Neural progenitor cell (in vitro differentiated cells): ENCODE measurements around the gene TAF4. TPM values are rescaled to one million over a fixed set of nuclear protein-coding genes. Genes with fewer than 3 reads are reported as not detected.

ENCODE experiments used
- DNase-seq: peaks from one replicate; pipeline ENCODE4 v3.0.0-alpha.2; 2016; ENCODE audit warnings: low spot score
- H2AFZ ChIP-seq: fragments of 200-600 bp; sonication (generic); replicated peaks from 2 replicates; pipeline ENCODE4 v1.6.1; 2016; ENCODE audit warnings: antibody characterized with exemption
- H3F3A ChIP-seq: fragments of 200-600 bp; sonication (generic); 2 replicates; pipeline ENCODE4 v1.6.1; 2016; ENCODE audit warnings: antibody characterized with exemption, low read depth
- H3K27ac ChIP-seq: fragments of 200-600 bp; sonication (generic); 2 replicates; pipeline ENCODE4 v1.5.1; 2016; ENCODE audit warnings: mild to moderate bottlenecking
- H3K27me3 ChIP-seq: fragments of 200-600 bp; sonication (generic); 2 replicates; pipeline ENCODE4 v1.6.1; 2016; ENCODE audit warnings: mild to moderate bottlenecking, moderate library complexity
- H3K36me3 ChIP-seq: fragments of 200-600 bp; sonication (generic); 2 replicates; pipeline ENCODE4 v1.5.1; 2016
- H3K4me1 ChIP-seq: fragments of 200-600 bp; sonication (generic); 2 replicates; pipeline ENCODE4 v1.6.1; 2016; ENCODE audit warnings: mixed run types
- H3K4me2 ChIP-seq: fragments of 200-600 bp; sonication (generic); 2 replicates; pipeline ENCODE4 v1.6.1; 2016
- H3K4me3 ChIP-seq: fragments of 200-600 bp; sonication (generic); 2 replicates; pipeline ENCODE4 v1.5.1; 2016
- H3K79me2 ChIP-seq: fragments of 200-600 bp; sonication (generic); 2 replicates; pipeline ENCODE4 v1.6.1; 2016; ENCODE audit warnings: low read depth
- H3K9ac ChIP-seq: fragments of 200-600 bp; sonication (generic); 2 replicates; pipeline ENCODE4 v1.6.1; 2016
- H3K9me3 ChIP-seq: fragments of 200-600 bp; sonication (generic); 2 replicates; pipeline ENCODE4 v1.5.1; 2016; ENCODE audit warnings: low read depth
- H4K20me1 ChIP-seq: fragments of 200-600 bp; sonication (generic); 2 replicates; pipeline ENCODE4 v1.6.1; 2016; ENCODE audit warnings: low read depth
- H3K27ac Mint-ChIP-seq: 3 replicates; pipeline ENCODE4 v1.8.0; 2021; ENCODE audit warnings: mixed read lengths
- H3K27me3 Mint-ChIP-seq: 2 replicates; pipeline ENCODE4 v1.8.0; 2022; ENCODE audit warnings: low read depth, mild to moderate bottlenecking, inconsistent platforms, moderate library complexity, mixed read lengths; ENCODE audit not compliant: insufficient read depth
- H3K36me3 Mint-ChIP-seq: 3 replicates; pipeline ENCODE4 v1.8.0; 2021; ENCODE audit warnings: mixed read lengths
- H3K4me1 Mint-ChIP-seq: 3 replicates; pipeline ENCODE4 v1.8.0; 2021; ENCODE audit warnings: mixed read lengths
- H3K4me3 Mint-ChIP-seq: 3 replicates; pipeline ENCODE4 v1.8.0; 2021; ENCODE audit warnings: mild to moderate bottlenecking, moderate library complexity, mixed read lengths
- H3K9me3 Mint-ChIP-seq: 3 replicates; pipeline ENCODE4 v1.8.0; 2020; ENCODE audit warnings: mixed read lengths
- CTCF ChIP-seq: fragments of 200-600 bp; sonication (generic); IDR thresholded peaks from 2 replicates; pipeline ENCODE4 v1.5.1; 2017; ENCODE audit warnings: antibody characterized with exemption, mild to moderate bottlenecking
- EZH2 ChIP-seq: fragments of 200-600 bp; sonication (generic); IDR thresholded peaks from 2 replicates; pipeline ENCODE4 v1.6.1; 2017; ENCODE audit warnings: antibody characterized with exemption, mild to moderate bottlenecking, moderate library complexity
- EZH2phosphoT487 ChIP-seq: fragments of 200-600 bp; sonication (generic); IDR thresholded peaks from 2 replicates; pipeline ENCODE4 v1.6.1; 2017; ENCODE audit warnings: antibody characterized with exemption
- total RNA-seq: library from RNA; depleted of rRNA; stranded (reverse); fragments of >200 nt; gene quantifications from 2 replicates; pipeline ENCODE4 v1.2.3, GENCODE V29; 2015; ENCODE audit warnings: low replicate concordance

The TAF4 gene
- total RNA-seq, 1 donor from 2014 or later, result 9.9 TPM

- no peak overlapping the region for H3K27ac ChIP-seq
- no peaks in the 10 kb centered on the region for H3K36me3 ChIP-seq
- H3K4me2 ChIP-seq, result no peak overlapping the region
- Mint-ChIP-seq H3K4me3 (no peak overlapping the region), H3K9me3 (no peaks in the 10 kb centered on the region), H3K27ac (no peak overlapping the region), H3K4me1 (no peaks in the 10 kb centered on the region), H3K36me3 (no peaks in the 10 kb centered on the region), H3K27me3 (no peaks in the 10 kb centered on the region)
- no peak overlapping the region for H3K9ac ChIP-seq
- H3K4me1 ChIP-seq, result no peaks in the 10 kb centered on the region
- H2AFZ ChIP-seq, result no peak overlapping the region
- TF ChIP-seq EZH2, result no peak
- TF ChIP-seq EZH2phosphoT487, result no peak
- no peak for TF ChIP-seq CTCF
- DNase-seq, result no peak
- no peaks in the 10 kb centered on the region for H3F3A ChIP-seq
- H3K79me2 ChIP-seq, result no peaks in the 10 kb centered on the region
- H4K20me1 ChIP-seq, result no peaks in the 10 kb centered on the region
- no peak overlapping the region for H3K4me3 ChIP-seq
- no peaks in the 10 kb centered on the region for H3K27me3 ChIP-seq
- H3K9me3 ChIP-seq, result no peaks in the 10 kb centered on the region
Observed at GRCh38 chr20:61942526-61942925, 123.2 kb downstream of the TAF4 start.

- Histone ChIP-seq H3K4me2 (no peak overlapping the region), H3K9ac (no peak overlapping the region), H3K27ac (no peak overlapping the region), H3F3A (no peaks in the 10 kb centered on the region), H3K36me3 (no peaks in the 10 kb centered on the region), H3K4me3 (no peak overlapping the region), H3K9me3 (no peaks in the 10 kb centered on the region), H2AFZ (no peak overlapping the region), H3K79me2 (no peaks in the 10 kb centered on the region), H3K4me1 (no peaks in the 10 kb centered on the region), H3K27me3 (no peaks in the 10 kb centered on the region), H4K20me1 (no peaks in the 10 kb centered on the region)
- Mint-ChIP-seq H3K36me3 (no peaks in the 10 kb centered on the region), H3K4me3 (no peak overlapping the region), H3K27me3 (no peaks in the 10 kb centered on the region), H3K4me1 (no peaks in the 10 kb centered on the region), H3K27ac (no peak overlapping the region), H3K9me3 (no peaks in the 10 kb centered on the region)
- no peak for DNase-seq
- no peak for TF ChIP-seq CTCF
- TF ChIP-seq EZH2, result no peak
- no peak for TF ChIP-seq EZH2phosphoT487
Observed at GRCh38 chr20:61941721-61942405, 123.8 kb downstream of the TAF4 start.

GRCh38 chr20:61940976-61941720 lies 124.5 kb downstream of the TAF4 start:
- no peak for DNase-seq
- H3K27ac Mint-ChIP-seq, result no peak overlapping the region

More at GRCh38 chr20:61940976-61941720, 124.5 kb downstream of the TAF4 start:
- no peaks in the 10 kb centered on the region for H3K27me3 ChIP-seq
- H3K36me3 ChIP-seq, result no peaks in the 10 kb centered on the region
- H3K4me3 Mint-ChIP-seq, result no peak overlapping the region
- no peaks in the 10 kb centered on the region for H4K20me1 ChIP-seq
- no peak overlapping the region for H3K4me2 ChIP-seq
- H3K27ac ChIP-seq, result no peak overlapping the region
- H2AFZ ChIP-seq, result no peak overlapping the region
- H3K4me1 Mint-ChIP-seq, result no peaks in the 10 kb centered on the region
- no peaks in the 10 kb centered on the region for H3K9me3 ChIP-seq
- H3K4me3 ChIP-seq, result no peak overlapping the region
- no peak overlapping the region for H3K9ac ChIP-seq
- TF ChIP-seq CTCF (no peak), EZH2phosphoT487 (no peak), EZH2 (no peak)
- no peaks in the 10 kb centered on the region for H3F3A ChIP-seq
- H3K9me3 Mint-ChIP-seq, result no peaks in the 10 kb centered on the region
- H3K36me3 Mint-ChIP-seq, result no peaks in the 10 kb centered on the region
- no peaks in the 10 kb centered on the region for H3K79me2 ChIP-seq
- H3K27me3 Mint-ChIP-seq, result no peaks in the 10 kb centered on the region
- no peaks in the 10 kb centered on the region for H3K4me1 ChIP-seq
